ENCODE data around the gene LRRC75A.

LRRC75A gene

DNA sequence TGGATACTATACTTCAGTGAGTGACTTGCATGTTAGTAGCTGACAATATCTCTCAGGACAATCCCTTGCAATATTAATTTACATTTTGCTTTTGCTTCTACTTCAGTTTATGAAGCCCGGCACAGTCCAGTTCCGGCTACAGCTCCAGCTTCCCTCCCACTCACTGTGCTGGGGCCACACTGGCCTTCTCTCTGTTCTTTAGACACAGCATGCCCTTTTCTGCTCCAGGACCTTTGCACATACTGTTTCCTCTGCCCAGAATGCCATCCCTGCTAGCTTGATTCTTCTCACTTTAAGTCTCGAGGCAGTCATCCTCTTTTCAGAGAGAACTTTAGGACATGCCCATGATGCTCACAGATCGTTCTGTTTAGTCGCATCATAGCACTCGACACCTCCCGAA is 25.5 kb upstream of the LRRC75A start:
- TF ChIP-seq CTCF (IDR thresholded peaks at IDR 0.05): no peak

GRCh38 chr17:16516594-16517051 is 24.6 kb upstream of the LRRC75A start:
- no peak for TF ChIP-seq CTCF (IDR thresholded peaks at IDR 0.05)

DNA sequence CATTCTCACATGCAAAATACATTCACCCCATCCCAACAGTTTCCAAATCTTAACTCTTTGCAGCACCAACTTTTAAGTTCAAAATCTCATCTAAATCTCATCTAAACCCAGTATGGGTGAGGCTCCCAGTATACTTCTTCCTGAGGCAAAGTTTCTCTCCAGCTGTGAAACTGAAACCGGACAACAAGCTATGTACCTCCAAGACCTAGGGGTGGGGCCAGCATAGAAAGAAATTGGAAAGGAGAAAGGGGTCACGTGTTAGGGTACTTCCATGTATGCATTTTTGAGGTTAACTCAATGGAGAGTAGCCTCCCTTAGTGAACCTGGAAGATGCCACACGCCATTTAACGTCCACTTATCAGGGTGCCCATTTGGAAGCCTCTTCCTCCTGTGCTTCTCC is 23.9 kb upstream of the LRRC75A start:
- TF ChIP-seq CTCF (IDR thresholded peaks at IDR 0.05): no peak

DNA sequence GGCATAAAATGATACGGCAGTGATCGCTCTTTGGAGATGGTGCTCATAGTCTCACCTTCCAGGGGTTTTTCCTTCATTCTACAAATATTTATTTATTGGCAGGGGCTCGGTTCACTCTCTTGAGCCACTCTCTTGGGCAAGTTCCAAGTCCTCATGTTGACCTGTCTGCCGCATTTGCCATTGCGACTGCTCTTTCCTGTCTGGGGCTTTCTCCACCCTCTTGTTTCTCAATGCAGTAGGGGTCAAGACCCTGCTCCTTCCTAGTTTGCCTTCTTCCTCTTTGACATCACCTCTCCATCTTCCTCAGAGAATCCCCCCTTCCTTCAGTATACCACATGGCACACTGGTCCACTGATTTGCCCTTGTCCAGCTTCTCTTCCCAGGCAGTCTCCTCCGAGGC is 21.9 kb upstream of the LRRC75A start:
- no peak for TF ChIP-seq CTCF (IDR thresholded peaks at IDR 0.05)

GRCh38 chr17:16512011-16512410 is 20.0 kb upstream of the LRRC75A start:
- no peak for TF ChIP-seq CTCF (IDR thresholded peaks at IDR 0.05)

DNA sequence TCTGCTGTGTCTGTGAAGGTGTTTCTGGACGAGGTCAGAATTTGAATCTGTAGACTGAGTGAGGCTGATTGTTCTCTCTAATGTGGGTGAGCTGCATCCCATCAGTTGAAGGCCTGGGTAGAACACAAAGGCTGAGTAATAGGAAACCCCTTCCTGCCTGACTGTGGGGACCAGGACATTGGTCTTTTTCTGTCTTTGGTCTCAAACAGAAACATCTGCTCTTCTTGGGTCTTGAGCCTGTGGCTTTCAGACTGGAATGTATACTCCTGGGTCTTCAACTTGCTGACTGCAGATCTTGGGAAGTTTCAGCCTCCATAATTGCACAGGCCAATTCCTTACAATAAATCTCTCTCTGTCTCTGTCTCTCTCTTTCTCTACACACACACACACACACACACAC is 19.6 kb upstream of the LRRC75A start:
- no peak for TF ChIP-seq CTCF (IDR thresholded peaks at IDR 0.05)

GRCh38 chr17:16507918-16508533 is 16.0 kb upstream of the LRRC75A start:
- no peak for TF ChIP-seq CTCF (IDR thresholded peaks at IDR 0.05)

DNA sequence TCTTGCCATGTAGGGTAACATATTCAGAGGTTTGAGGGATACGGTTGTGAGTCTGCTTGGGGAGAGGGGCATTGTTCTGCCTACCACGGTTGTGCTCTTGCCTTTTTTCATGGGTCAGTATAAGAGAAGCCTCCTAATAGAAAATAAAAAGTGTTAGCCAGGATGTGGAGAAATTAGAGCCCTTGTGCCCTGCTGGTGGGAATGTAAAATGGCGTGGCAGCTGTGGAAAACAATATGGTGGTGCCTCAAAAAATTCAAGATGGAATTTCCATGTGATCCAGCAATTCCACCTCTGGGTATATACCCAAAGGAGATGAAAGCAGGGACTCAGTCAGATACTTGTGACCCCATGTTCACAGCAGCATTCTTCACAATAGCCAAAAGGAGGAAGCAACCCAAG is 14.2 kb upstream of the LRRC75A start:
- no peak for TF ChIP-seq CTCF (IDR thresholded peaks at IDR 0.05)

Measured in LNCAP (cell line).